Measurements from ENCODE around the gene FRY. TPM values are rescaled to one million over a fixed set of nuclear protein-coding genes. Genes with fewer than 3 reads are reported as not detected.

FRY gene
- total and polyA plus RNA-seq, 10 of the 15 experiments (the other 5 are each of a cell fraction or from before 2014, with no cell fraction given): 0.18 to 1.4 (median 0.30) TPM

GRCh38 chr13:32315238-32316027, 283.9 kb downstream of the FRY start, which contains the start of the genes BRCA2 and ZAR1L (continued):
- no peak for TF ChIP-seq EZH2 (IDR thresholded peaks at IDR 0.05; ENCODE audit: borderline replicate concordance, control insufficient read depth, low read depth, low read length)
- TF ChIP-seq JUND (IDR thresholded peaks at IDR 0.05; ENCODE audit: low read depth, low read length): 0 out of 2 replicates have a peak, but pooled peaks have one; percentile 6
- TF ChIP-seq MAX (IDR thresholded peaks at IDR 0.05; ENCODE audit: low read depth, low read length): peak; percentile 97
- TF ChIP-seq CHD4 (IDR thresholded peaks at IDR 0.05): no peak
- TF ChIP-seq IKZF1 (conservative IDR thresholded peaks at IDR 0.05): peak; percentile 43
- TF ChIP-seq ZBTB40 (IDR thresholded peaks at IDR 0.05; ENCODE audit: borderline replicate concordance): peak; percentile 45; the same call in 1 of the 2 replicates
- TF ChIP-seq E2F4 (IDR thresholded peaks at IDR 0.05; ENCODE audit: low read depth, low read length): peak; percentile 90
- TF ChIP-seq RFX5 (IDR thresholded peaks at IDR 0.05; ENCODE audit: low read depth, low read length): no peak
- peak; percentile 73 for TF ChIP-seq NBN (IDR thresholded peaks at IDR 0.05)
- no peak; the same call in 1 of the 2 replicates for TF ChIP-seq ASH2L (IDR thresholded peaks at IDR 0.05; ENCODE audit: borderline replicate concordance, low read depth)
- TF ChIP-seq IRF5 (IDR thresholded peaks at IDR 0.05; ENCODE audit: borderline replicate concordance): no peak
- peak; percentile 91 for TF ChIP-seq POLR2A (IDR thresholded peaks at IDR 0.05; ENCODE audit: low read depth, low read length)
- TF ChIP-seq EED (IDR thresholded peaks at IDR 0.05; ENCODE audit: low read depth): peak; percentile 55
- TF ChIP-seq IRF4 (IDR thresholded peaks at IDR 0.05; ENCODE audit: low read depth, low read length): peak; percentile 60; the same call in 1 of the 2 replicates
- peak; percentile 85 for TF ChIP-seq ZNF207 (IDR thresholded peaks at IDR 0.05; ENCODE audit: borderline replicate concordance)
- TF ChIP-seq MXI1 (IDR thresholded peaks at IDR 0.05; ENCODE audit: low read depth, low read length): peak; percentile 93
- TF ChIP-seq NR2C2 (IDR thresholded peaks at IDR 0.05; ENCODE audit: borderline replicate concordance, control insufficient read depth, insufficient read length, low read depth): no peak
- no peak for TF ChIP-seq PRDM15 (CRISPR knock-in tag; IDR thresholded peaks at IDR 0.05)
- TF ChIP-seq SRF (IDR thresholded peaks at IDR 0.05; ENCODE audit: low read depth in 2 of 2, low read length in 2 of 2): no peak
